ENCODE data around the gene ZNF557. TPM values are rescaled to one million over a fixed set of nuclear protein-coding genes. Genes with fewer than 3 reads are reported as not detected.
A peak's percentile ranks its signal among the peaks of the same experiment; 100 is the strongest.
"Not testable (repeated sequence)": the region's sequence is repeated elsewhere in the genome, so short reads cannot be mapped to it uniquely, and the experiment has no call there.

Gene ZNF557
- total RNA-seq (2014; rRNA removed; shearing (Covaris generic)), result 9.4 and 10.5 TPM in 2 replicates

DNA sequence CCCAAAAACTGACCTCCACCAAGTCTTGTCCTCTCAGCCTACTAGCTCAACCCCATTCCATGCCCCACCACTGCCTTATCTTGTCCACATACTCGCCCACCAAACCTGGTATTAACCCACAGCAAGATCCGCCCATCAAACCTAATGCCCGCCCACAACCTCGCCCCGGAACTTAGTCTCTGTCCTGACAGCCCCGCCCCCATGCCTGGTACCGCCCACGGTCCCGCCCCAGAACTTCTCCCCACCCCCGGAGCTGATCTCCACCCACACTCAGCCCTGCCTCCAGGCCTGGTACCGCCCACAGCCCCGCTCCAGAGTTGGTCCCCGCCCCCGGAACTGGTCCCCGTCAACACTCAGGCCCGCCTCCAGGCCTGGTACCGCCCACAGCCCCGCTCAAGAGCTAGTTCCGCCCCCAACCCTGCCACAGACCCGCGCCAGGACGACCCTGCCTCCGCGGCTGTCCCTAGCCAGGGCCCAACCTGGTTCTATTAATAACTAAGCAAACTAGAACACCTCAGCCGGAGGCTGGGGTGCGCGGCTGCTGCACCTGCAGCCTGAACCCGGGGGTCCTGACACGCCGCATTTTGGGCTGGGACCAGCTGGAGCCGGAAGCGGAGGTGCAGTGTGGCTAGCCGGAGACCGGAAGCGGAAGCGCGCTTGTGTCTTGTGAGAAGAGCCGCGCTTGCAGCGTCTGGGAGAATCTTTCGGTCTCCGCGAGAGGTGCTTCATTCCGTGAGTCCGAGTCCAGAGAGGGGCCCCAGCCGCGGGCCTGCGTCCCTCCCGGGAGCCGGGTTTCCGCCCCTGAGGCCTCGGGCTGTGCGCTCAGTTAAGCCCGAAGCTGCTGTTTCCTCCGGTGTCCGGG lies at the start of gene ZNF557:
Gene ZNF557 (plus strand): TSS at position 662 of the 862 bp plus-strand sequence. CDS start 5,372 bp downstream, outside the sequence.
- DNase-seq (ENCODE audit: low read depth), result peak; percentile 95

DNA sequence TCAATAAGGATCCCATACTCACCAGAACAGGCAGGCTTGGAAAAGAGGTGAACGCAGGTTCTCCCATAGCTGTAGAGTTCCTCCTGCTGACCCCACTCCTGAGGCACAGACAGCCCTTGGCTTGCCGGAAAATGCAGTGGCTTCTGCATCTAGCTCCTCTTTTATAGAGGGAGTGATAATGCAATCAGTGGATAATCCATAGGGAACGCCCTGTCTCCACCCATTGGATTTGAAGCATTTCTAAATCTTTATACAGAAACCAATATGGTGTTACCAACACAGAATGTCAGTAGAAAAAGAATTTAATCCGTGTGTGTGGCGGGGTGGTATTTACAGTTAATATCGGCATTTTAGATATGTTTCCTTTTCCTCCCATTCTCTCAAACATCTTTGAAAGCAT lies 48.2 kb upstream of the ZNF557 start, which contains the start of gene MBD3L2B:
Gene MBD3L2B (minus strand): TSS at position 101 of the 400 bp plus-strand sequence. CDS start 34 bp downstream, at position 67.
- DNase-seq (ENCODE audit: low read depth), result not testable (repeated sequence)

DNA sequence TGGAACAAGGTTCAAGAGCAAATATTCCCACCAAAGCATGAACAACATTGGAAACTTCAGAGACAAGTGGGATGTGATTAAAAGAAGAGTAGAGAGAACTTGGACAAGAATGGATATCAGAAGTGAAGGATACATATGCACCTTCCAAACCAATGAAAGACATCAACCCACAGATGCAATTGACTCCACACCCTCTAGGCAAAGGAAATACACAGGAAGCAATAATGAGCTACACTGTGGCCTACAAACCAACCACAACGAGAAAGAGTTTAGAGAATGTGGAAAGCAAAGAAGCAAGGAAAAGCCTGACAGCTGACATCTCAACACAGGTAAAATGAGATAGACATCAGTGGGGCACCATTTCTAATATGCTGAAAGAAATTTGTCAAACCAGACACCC lies 40.7 kb upstream of the ZNF557 start:
- not testable (repeated sequence) for DNase-seq (ENCODE audit: low read depth)

DNA sequence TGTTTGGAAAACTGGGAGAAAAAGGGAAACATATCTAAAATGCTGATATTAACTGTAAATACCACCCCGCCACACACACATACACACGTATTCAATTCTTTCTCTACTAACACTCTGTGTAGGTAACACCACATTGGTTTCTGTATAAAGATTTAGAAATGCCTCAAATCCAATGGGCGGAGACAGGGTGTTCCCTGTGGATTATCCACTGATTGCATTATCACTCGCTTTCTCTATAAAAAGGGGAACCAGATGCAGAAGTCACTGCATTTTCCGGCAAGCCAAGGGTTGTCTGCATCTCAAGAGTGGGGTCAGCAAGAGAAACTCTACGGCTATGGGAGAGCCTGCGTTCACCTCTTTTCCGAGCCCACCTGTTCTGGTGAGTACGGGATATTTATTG lies 39.2 kb upstream of the ZNF557 start, which contains the start of gene MBD3L5:
Gene MBD3L5 (plus strand): TSS at position 301 of the 400 bp plus-strand sequence. CDS start 34 bp downstream, at position 335.
- not testable (repeated sequence) for DNase-seq (ENCODE audit: low read depth)

DNA sequence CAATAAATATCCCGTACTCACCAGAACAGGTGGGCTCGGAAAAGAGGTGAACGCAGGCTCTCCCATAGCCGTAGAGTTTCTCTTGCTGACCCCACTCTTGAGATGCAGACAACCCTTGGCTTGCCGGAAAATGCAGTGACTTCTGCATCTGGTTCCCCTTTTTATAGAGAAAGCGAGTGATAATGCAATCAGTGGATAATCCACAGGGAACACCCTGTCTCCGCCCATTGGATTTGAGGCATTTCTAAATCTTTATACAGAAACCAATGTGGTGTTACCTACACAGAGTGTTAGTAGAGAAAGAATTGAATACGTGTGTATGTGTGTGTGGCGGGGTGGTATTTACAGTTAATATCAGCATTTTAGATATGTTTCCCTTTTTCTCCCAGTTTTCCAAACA lies 29.4 kb upstream of the ZNF557 start, which contains the start of gene MBD3L4:
Gene MBD3L4 (minus strand): TSS at position 101 of the 400 bp plus-strand sequence. CDS start 35 bp downstream, at position 66.
- DNase-seq (ENCODE audit: low read depth), result not testable (repeated sequence)

DNA sequence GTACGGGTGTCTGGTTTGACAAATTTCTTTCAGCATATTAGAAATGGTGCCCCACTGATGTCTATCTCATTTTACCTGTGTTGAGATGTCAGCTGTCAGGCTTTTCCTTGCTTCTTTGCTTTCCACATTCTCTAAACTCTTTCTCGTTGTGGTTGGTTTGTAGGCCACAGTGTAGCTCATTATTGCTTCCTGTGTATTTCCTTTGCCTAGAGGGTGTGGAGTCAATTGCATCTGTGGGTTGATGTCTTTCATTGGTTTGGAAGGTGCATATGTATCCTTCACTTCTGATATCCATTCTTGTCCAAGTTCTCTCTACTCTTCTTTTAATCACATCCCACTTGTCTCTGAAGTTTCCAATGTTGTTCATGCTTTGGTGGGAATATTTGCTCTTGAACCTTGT lies 27.9 kb upstream of the ZNF557 start:
- DNase-seq (ENCODE audit: low read depth), result not testable (repeated sequence)

DNA sequence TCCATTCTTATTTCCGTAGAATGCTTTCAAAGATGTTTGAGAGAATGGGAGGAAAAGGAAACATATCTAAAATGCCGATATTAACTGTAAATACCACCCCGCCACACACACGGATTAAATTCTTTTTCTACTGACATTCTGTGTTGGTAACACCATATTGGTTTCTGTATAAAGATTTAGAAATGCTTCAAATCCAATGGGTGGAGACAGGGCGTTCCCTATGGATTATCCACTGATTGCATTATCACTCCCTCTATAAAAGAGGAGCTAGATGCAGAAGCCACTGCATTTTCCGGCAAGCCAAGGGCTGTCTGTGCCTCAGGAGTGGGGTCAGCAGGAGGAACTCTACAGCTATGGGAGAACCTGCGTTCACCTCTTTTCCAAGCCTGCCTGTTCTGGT lies 20.5 kb upstream of the ZNF557 start, which contains the start of gene MBD3L2:
Gene MBD3L2 (plus strand): TSS at position 301 of the 400 bp plus-strand sequence. CDS start 53 bp downstream, at position 354.
- not testable (repeated sequence) for DNase-seq (ENCODE audit: low read depth)

DNA sequence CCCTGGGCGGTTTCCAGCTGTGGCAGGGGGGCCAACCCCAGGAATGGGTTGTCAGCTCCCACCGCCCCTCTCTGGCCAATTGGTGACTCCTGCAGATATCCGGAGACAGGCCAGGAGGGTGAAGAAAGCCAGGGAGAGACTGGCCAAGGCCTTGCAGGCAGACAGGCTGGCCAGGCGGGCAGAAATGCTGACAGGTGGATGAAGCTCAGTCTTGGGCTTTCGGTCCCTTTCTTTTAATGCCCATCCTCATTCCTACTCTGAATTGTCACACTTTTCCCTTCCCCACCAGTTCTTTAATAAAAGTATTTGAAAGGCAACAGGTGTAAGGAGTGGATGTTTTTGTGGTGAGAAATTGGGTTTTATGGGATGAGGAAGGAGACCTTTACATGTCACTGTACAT lies 18.1 kb upstream of the ZNF557 start:
- DNase-seq (ENCODE audit: low read depth), result not testable (repeated sequence)

DNA sequence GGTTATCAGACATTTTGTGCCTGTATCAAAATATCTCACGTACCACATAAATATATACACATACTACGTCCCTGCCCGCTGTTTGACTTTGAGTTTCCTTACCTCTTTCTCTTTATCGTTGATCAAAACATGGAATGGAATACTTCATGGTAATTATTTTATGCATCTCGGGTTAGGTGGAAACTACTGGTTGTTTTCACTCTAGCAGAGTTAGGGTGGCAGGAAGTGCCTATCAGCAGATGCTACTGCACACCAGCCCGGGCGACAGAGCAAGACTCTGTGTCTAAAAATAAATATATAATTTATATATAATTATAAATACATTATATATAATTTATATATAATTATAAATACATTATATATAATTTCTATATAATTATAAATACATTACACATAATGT lies 16.6 kb upstream of the ZNF557 start:
- not testable (repeated sequence) for DNase-seq (ENCODE audit: low read depth)

DNA sequence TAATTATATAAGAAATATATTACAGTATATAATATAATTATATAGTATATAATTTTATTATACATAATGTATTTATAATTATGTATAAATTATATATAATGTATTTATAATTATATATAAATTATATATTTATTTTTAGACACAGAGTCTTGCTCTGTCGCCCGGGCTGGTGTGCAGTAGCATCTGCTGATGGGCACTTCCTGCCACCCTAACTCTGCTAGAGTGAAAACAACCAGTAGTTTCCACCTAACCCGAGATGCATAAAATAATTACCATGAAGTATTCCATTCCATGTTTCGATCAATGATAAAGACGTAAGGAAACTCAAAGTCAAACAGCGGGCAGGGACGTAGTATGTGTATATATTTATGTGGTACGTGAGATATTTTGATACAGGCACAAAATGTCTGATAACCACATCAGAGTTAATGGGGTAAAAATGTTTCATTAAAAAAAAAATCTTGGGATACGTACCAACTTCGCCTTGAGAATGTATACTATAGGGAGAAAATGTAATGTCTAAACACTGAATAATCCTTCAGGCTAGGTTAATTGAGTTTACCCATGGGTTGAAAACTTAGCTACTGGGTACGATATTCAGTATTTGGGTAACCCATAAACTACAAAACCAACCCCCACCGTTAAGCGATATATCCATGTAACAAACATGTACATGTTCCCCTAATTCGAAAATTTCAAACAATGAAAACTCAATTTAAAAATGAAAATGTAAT lies 14.7 kb upstream of the ZNF557 start:
- DNase-seq (ENCODE audit: low read depth), result not testable (repeated sequence)

DNA sequence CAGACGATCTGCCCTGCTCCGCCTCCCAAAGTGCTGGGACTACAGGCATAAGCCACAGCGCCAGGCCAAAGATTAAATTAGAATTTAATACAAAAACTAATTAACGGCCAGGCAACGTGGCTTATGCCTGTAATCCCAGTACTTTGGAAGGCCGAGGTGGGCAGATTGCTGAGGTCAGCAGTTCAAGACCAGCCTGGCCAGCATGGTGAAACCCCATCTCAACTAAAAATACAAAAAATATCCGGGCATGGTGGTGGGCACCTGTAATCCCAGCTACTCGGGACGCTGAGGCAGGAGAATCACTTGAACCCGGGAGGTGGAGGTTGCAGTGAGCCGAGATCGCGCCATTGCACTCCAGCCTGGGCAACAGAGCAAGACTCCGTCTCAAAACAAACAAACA lies 13.8 kb upstream of the ZNF557 start:
- not testable (repeated sequence) for DNase-seq (ENCODE audit: low read depth)

DNA sequence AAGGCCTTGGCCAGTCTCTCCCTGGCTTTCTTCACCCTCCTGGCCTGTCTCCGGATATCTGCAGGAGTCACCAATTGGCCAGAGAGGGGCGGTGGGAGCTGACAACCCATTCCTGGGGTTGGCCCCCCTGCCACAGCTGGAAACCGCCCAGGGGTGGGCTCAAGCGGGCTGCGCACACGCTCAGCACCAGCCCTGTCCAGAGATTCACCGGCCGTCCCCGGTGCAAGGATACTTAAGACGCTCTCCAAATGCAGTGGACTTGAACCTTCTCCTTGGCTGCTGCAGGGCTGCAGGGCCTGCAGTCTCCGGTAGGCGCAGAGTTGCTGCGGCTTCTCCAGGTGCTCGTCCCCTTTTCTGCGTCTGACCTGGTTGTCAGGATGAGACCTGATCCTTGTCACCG lies 13.1 kb upstream of the ZNF557 start:
- DNase-seq (ENCODE audit: low read depth), result not testable (repeated sequence)

DNA sequence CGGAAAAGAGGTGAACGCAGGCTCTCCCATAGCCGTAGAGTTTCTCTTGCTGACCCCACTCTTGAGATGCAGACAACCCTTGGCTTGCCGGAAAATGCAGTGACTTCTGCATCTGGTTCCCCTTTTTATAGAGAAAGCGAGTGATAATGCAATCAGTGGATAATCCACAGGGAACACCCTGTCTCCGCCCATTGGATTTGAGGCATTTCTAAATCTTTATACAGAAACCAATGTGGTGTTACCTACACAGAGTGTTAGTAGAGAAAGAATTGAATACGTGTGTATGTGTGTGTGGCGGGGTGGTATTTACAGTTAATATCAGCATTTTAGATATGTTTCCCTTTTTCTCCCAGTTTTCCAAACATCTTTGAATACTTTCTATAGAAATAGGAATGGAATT lies 10.9 kb upstream of the ZNF557 start, which contains the start of gene MBD3L3:
Gene MBD3L3 (minus strand): TSS at position 101 of the 400 bp plus-strand sequence. CDS start 71 bp downstream, at position 30.
- not testable (repeated sequence) for DNase-seq (ENCODE audit: low read depth)

DNA sequence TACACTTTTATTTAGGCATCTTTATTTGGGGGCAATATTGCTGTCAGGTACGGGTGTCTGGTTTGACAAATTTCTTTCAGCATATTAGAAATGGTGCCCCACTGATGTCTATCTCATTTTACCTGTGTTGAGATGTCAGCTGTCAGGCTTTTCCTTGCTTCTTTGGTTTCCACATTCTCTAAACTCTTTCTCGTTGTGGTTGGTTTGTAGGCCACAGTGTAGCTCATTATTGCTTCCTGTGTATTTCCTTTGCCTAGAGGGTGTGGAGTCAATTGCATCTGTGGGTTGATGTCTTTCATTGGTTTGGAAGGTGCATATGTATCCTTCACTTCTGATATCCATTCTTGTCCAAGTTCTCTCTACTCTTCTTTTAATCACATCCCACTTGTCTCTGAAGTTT lies 9.5 kb upstream of the ZNF557 start:
- not testable (repeated sequence) for DNase-seq (ENCODE audit: low read depth)

DNA sequence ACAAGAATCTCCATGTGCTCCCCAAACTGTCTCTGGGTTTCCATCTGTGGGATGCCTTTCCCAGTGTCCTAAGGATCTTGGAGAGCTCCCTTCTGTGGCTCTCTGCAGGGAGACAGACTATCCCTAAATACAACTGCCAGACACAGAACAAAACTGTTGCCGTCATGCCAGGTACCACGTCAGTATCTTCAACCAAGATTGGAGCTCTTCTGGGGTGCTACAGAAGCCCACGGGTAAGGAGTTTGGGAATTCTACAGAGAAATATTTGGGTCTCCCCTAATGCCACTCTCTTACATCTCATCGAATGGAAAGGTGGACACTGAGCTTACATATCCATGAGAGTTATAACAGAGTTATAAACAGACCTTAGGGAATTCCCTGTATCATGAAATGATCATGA lies 6.2 kb upstream of the ZNF557 start:
- no peak for DNase-seq (ENCODE audit: low read depth)

DNA sequence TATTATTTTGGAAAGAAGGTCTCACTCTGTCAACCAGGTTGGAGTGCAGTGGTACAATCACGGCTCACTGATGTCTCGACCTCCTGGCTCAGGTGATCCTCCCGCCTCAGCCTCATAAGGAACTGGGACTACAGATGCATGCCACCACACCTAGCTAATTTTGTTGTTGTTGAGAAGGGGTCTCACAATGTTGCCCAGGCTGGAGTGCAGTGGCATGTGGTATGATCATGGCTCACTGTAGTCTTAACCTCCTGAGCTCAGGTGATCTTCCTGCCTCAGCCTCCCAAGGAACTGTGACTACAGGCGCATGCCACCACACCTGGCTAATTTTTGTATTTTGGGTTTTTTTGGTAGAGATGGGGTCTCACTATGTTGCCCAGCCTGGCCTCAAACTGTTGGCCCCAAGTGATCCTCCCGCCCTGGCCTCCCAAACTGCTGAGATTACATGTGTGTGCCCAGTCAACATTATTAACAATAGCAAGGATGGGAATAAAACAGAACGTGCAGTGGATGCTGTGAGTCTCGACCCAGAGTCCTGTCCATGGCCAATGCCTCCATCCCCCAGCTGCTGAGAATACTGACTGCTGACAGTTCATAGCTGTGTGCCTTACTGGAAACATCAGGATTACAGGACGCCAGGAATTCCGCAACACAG lies 5.6 kb upstream of the ZNF557 start:
- no peak for DNase-seq (ENCODE audit: low read depth)

DNA sequence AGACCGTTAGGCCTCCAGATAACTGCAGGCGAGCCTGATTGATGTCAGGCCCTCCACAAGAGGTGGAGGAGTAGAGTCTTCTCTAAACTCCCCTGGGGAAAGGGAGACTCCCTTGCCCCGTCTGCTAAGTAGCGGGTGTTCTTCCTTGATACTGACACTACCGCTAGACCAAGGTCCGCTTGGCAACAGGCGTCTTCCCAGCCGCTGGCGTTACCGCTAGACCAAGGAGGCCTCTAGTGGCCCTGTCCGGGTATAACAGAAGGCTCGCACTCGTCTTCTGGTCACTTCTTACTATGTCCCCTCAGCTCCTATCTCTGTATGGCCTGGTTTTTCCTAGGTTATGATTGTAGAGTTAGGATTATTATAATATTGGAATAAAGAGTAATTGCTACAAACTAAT lies 2.4 kb upstream of the ZNF557 start:
- peak; percentile 33 for DNase-seq (ENCODE audit: low read depth)

DNA sequence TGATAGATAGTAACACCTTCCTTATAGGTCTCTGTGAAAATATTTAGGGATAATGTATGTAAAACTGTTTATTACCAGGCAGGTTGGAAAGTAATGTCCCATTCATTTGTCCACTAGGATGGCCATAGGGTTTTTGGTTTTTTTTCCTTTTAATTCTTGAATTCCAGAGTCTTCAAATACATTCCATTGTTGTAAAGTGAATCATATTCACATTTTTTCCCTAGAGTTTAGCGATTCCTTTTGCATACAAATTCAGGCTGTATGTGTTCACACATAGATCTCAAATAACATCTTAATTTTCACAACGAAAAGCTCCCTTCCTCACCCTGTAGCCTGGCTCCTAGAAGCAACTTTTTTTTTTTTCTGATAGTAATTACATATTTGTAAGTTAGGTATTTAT lies 1.8 kb upstream of the ZNF557 start:
- no peak for DNase-seq (ENCODE audit: low read depth)

DNA sequence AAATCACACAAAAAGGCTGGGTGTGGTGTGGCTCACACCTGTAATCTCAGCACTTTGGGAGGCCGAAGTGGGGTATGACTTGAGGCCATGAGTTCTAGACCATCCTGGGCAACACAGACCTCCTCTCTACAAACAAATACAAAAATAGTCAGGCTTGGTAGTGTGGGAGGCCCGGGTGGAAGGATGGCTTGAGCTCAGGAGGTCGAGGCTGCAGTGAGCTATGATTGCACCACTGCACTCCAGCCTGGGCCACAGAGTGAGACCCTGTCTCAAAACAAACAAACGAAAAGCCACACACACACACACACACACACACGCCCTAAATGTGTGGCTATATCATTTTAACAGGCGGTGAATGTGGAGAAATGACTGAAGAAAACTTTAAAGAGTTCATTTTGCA lies 904 bp upstream of the ZNF557 start:
- DNase-seq (ENCODE audit: low read depth), result no peak

DNA sequence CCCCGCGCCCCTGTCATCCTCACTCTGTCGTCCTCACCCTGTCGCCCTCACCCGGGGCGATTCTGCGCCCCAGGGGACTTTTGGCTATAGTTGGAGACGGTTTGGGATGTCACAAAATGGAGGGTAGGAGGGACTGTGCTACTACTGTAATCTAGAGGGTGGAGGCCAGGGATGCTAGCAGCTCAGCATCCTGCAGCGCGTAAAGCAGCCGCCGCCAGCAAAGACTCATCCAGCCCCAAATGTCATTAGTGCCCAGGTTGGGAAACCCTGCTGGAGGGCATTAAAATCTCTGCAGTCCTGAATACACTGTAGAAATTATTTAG lies 362 bp downstream of the ZNF557 start:
- DNase-seq (ENCODE audit: low read depth), result no peak

DNA sequence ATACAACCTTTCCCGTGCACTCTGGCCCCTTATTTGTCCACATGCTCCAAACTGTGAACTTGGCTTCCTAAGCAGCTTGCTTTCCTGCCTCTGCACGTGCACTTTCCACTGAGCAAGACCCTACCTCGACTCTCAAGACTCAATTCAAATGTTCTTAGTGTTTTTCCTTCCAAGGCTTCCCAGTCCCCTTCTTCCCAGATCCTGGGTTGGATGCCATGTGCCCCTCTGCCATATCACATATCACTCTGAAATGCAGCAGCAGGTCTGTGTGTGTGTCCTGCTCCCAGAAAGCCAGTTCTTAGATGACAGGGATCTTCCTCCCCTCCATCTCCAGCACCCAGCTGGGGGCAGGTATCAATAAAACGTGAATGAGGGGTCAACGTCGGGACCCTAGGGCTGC lies 3.0 kb downstream of the ZNF557 start:
- no peak for DNase-seq (ENCODE audit: low read depth)
